Neural progenitor cell (in vitro differentiated cells): ENCODE measurements around the gene GIMAP1.

Experiments used
- CTCF ChIP-seq: fragments of 200-600 bp; sonication (generic); IDR thresholded peaks from 2 replicates; pipeline ENCODE4 v1.5.1; 2017; ENCODE audit warnings: antibody characterized with exemption, mild to moderate bottlenecking
- EZH2 ChIP-seq: fragments of 200-600 bp; sonication (generic); IDR thresholded peaks from 2 replicates; pipeline ENCODE4 v1.6.1; 2017; ENCODE audit warnings: antibody characterized with exemption, mild to moderate bottlenecking, moderate library complexity
- EZH2phosphoT487 ChIP-seq: fragments of 200-600 bp; sonication (generic); IDR thresholded peaks from 2 replicates; pipeline ENCODE4 v1.6.1; 2017; ENCODE audit warnings: antibody characterized with exemption

- TF ChIP-seq CTCF (no peak), EZH2 (no peak), EZH2phosphoT487 (no peak)
Measured at GRCh38 chr7:150744041-150744656, 27.7 kb downstream of the GIMAP1 start.
